GM12878 (cell line): ENCODE results near the gene BRD1. TPM values are rescaled to one million over a fixed set of nuclear protein-coding genes. Genes with fewer than 3 reads are reported as not detected.
"Not testable (repeated sequence)": the region's sequence is repeated elsewhere in the genome, so short reads cannot be mapped to it uniquely, and the experiment has no call there.

Experiments used
- ATAC-seq: fragments of 200-7000 bp; cut with Tn5 transposase; 3 replicates; pipeline ENCODE4 v1.9.1; 2020; ENCODE audit warnings: mild to moderate bottlenecking, moderate library complexity
- BruUV-seq: library from RNA; stranded (reverse); fragments of 400-500 nt; replicated peaks from 2 replicates; lab custom pipeline; 2021; lab: Mats Ljungman, UMichigan
- CTCF ChIA-PET: fragments of 300-600 bp; sonication (Branson Sonifier 250); formaldehyde crosslinking; extraction: SDS; loops from one replicate; lab custom pipeline; 2021; ENCODE audit warnings: inconsistent platforms; lab: Yijun Ruan, JAX
- POLR2A ChIA-PET: fragments of 350-600 bp; formaldehyde crosslinking; extraction: SDS; loops from one replicate; lab custom pipeline; 2021; ENCODE audit warnings: inconsistent platforms; lab: Charles Lee
- RAD21 ChIA-PET: fragments of 300-600 bp; sonication (Branson Sonifier 250); formaldehyde crosslinking; loops from one replicate; lab custom pipeline; 2023; ENCODE audit warnings: antibody characterized with exemption; ENCODE audit not compliant: unreplicated experiment; lab: Charles Lee
- SMC1A ChIA-PET: fragments of 300-600 bp; sonication (Branson Sonifier 250); formaldehyde crosslinking; loops from one replicate; lab custom pipeline; 2023; ENCODE audit not compliant: unreplicated experiment, uncharacterized antibody; lab: Charles Lee
- DNase-seq: peaks from one replicate; pipeline ENCODE4 v3.0.0-alpha.2; 2011; ENCODE audit warnings: low read depth, low spot score
- FAIRE-seq: peaks from 3 replicates; lab custom pipeline; 2011; peaks lifted over from hg19 to GRCh38; lab: Jason Lieb, UNC
- H2AFZ ChIP-seq: 2 replicates; pipeline ENCODE4 v1.6.0; 2011; ENCODE audit warnings: low read depth, low read length, control low read depth; ENCODE audit not compliant: control insufficient read depth
- H3K27ac ChIP-seq: 2 replicates; pipeline ENCODE4 v1.5.1; 2011; ENCODE audit warnings: control low read depth; ENCODE audit not compliant: control insufficient read depth, insufficient read depth
- H3K27me3 ChIP-seq, 2 experiments: replicated peaks in 1 of 2; 2 replicates each; pipeline versions ENCODE4 v1.6.0 to v1.6.1; 2011; ENCODE audit warnings: low read length in 1 of 2; ENCODE audit not compliant: control insufficient read depth in 2 of 2, insufficient read depth in 2 of 2
- H3K36me3 ChIP-seq, 2 experiments: 2 replicates each; pipeline ENCODE4 v1.5.1; 2011; ENCODE audit warnings: low read length in 1 of 2; ENCODE audit not compliant: control insufficient read depth in 2 of 2, insufficient read depth in 2 of 2
- H3K4me1 ChIP-seq: 2 replicates; pipeline ENCODE4 v1.6.1; 2011; ENCODE audit warnings: mild to moderate bottlenecking, low read length, moderate library complexity, mixed read lengths; ENCODE audit not compliant: control insufficient read depth, insufficient read depth
- H3K4me2 ChIP-seq: 2 replicates; pipeline ENCODE4 v1.6.0; 2011; ENCODE audit warnings: control low read depth; ENCODE audit not compliant: control insufficient read depth, insufficient read depth
- H3K4me3 ChIP-seq: fragments of 200-600 bp; sonication (generic); 2 replicates; pipeline ENCODE4 v1.5.1; 2016
- H3K79me2 ChIP-seq: 2 replicates; pipeline ENCODE4 v1.6.0; 2011; ENCODE audit warnings: low read length; ENCODE audit not compliant: control insufficient read depth, insufficient read depth
- H3K9ac ChIP-seq: 2 replicates; pipeline ENCODE4 v1.8.0; 2011; ENCODE audit warnings: low read length, control low read depth, mixed read lengths; ENCODE audit not compliant: control insufficient read depth, insufficient read depth
- H3K9me3 ChIP-seq: replicated peaks from 3 replicates; pipeline ENCODE4 v1.5.1; 2011; ENCODE audit warnings: mild to moderate bottlenecking, low read length; ENCODE audit not compliant: control insufficient read depth, insufficient read depth
- H4K20me1 ChIP-seq: 2 replicates; pipeline ENCODE4 v1.6.0; 2011; ENCODE audit not compliant: control insufficient read depth, insufficient read depth
- BACH1 ChIP-seq: fragments of 450-650 bp; IDR thresholded peaks from 2 replicates; pipeline ENCODE4 v1.6.1; 2017; ENCODE audit warnings: mild to moderate bottlenecking, borderline replicate concordance
- CEBPZ ChIP-seq: fragments of 150-350 bp; IDR thresholded peaks from 2 replicates; pipeline ENCODE4 v1.6.1; 2016; ENCODE audit warnings: low read depth, low read length
- NRF1 ChIP-seq: conservative IDR thresholded peaks from 2 replicates; pipeline ENCODE4 v1.6.1; 2011; ENCODE audit warnings: mild to moderate bottlenecking, low read depth, low read length, improper control_type of control experiment
- PBX3 ChIP-seq: IDR thresholded peaks from 2 replicates; pipeline ENCODE4 v1.6.1; 2011; ENCODE audit warnings: mild to moderate bottlenecking, low read depth, low read length, moderate library complexity; ENCODE audit not compliant: insufficient replicate concordance
- SIN3A ChIP-seq: IDR thresholded peaks from 2 replicates; pipeline ENCODE4 v1.6.1; 2012; ENCODE audit warnings: low read depth, low read length, improper control_type of control experiment
- SREBF2 ChIP-seq: IDR thresholded peaks from 2 replicates; pipeline ENCODE4 v1.6.1; 2012; ENCODE audit warnings: mild to moderate bottlenecking, low read length
- ZBTB4 ChIP-seq: fragments of 450-650 bp; formaldehyde crosslinking; IDR thresholded peaks from 2 replicates; pipeline ENCODE4 v1.4.0; 2022; ENCODE audit warnings: mild to moderate bottlenecking, moderate library complexity
- WGBS: methylation state at CpG from one replicate; pipeline ENCODE4 v1.1.6; 2016; ENCODE audit warnings: low lambda C conversion rate; ENCODE audit not compliant: insufficient replicate concordance, insufficient coverage; ENCODE audit errors: missing lambda C conversion rate; 5-methylcytosine and 5-hydroxymethylcytosine counted together
- in situ Hi-C: fragments of 300-500 bp; cut with MboI; formaldehyde crosslinking; loops from 9 replicates; pipeline ENCODE4 v1.14.3; 2018; ENCODE audit warnings: mixed read lengths
- intact Hi-C: fragments of 100-400 bp; cut with micrococcal nuclease; formaldehyde crosslinking; loops from one replicate; pipeline ENCODE4 v1.14.2; 2022; ENCODE audit not compliant: unreplicated experiment
- polyA plus RNA-seq, 11 experiments: library from polyadenylated mRNA; depleted of rRNA in 4 of 11; unstranded in 6 of 11; stranded (reverse) in 5 of 11; fragments of >200 nt; fragmentation: Nextera tagmentation in 4 of 11; fragmentation: Illumina TruSeq in 1 of 11; extraction: Ambion mirVana in 4 of 11; extraction: Trizol in 1 of 11; gene quantifications; 1 replicate in 1 of 11; 2 replicates in 10 of 11; pipeline versions ENCODE4 v1.2.1 to v1.2.3, GENCODE V29; 2011 to 2016; ENCODE audit warnings: inconsistent platforms in 2 of 11, missing spikeins in 2 of 11, low read depth in 1 of 11
- total RNA-seq, 4 experiments: library from RNA; depleted of rRNA in 3 of 4; stranded (reverse); fragments of >200 nt in 3 of 4; fragmentation: Illumina TruSeq in 1 of 4; extraction: Trizol in 1 of 4; gene quantifications; 2 replicates each; pipeline versions ENCODE4 v1.2.1 to v1.2.3, GENCODE V29; 2013 to 2021

Gene BRD1
- total and polyA plus RNA-seq, 10 of the 15 experiments (the other 5 are each of a cell fraction or from before 2014, with no cell fraction given), result 0.90 to 26.4 (median 7.1) TPM

GRCh38 chr22:49762571-49762970 lies 65.1 kb downstream of the BRD1 start:
- ChIA-PET CTCF (interaction anchor here (0.6 to 1.0 kb wide), 2 partner anchors 268 to 392 kb away, joined by 3 to 4 read pairs; no protein-coding TSS in a partner anchor), RAD21 (interaction anchor here (1.1 kb wide), 1 partner anchor 268 kb away, joined by 3 read pairs; no protein-coding TSS in a partner anchor), SMC1A (interaction anchor here (1.1 kb wide), 1 partner anchor 168 kb away, joined by 4 read pairs; no protein-coding TSS in a partner anchor)
- H3K9me3 ChIP-seq, DNase-seq, H3K9ac ChIP-seq, H3K4me2 ChIP-seq, POLR2A ChIA-PET, ATAC-seq, H3K27ac ChIP-seq, H3K79me2 ChIP-seq, H4K20me1 ChIP-seq, H2AFZ ChIP-seq, FAIRE-seq, intact Hi-C loops, H3K36me3 ChIP-seq, H3K4me3 ChIP-seq, BruUV-seq, in situ Hi-C loops, H3K27me3 ChIP-seq: not testable (repeated sequence)
- peaks cover 16% of the 10 kb centered on the region for H3K4me1 ChIP-seq
- 78% methylated on average over 7 of the region's 7 CpGs for WGBS

GRCh38 chr22:49761836-49762235 lies 65.8 kb downstream of the BRD1 start:
- ChIA-PET CTCF (interaction anchor here (0.6 to 1.6 kb wide), 3 partner anchors 169 to 393 kb away, joined by 3 to 7 read pairs (median 4); no protein-coding TSS in a partner anchor), SMC1A (interaction anchor here (1.1 kb wide), 1 partner anchor 169 kb away, joined by 4 read pairs; no protein-coding TSS in a partner anchor), POLR2A (no interaction called here), RAD21 (interaction anchor here (1.1 kb wide), 1 partner anchor 268 kb away, joined by 3 read pairs; no protein-coding TSS in a partner anchor)
- no peaks in the 10 kb centered on the region for H3K27me3 ChIP-seq
- H2AFZ ChIP-seq, result no peak overlapping the region
- H3K9me3 ChIP-seq, result no peaks in the 10 kb centered on the region; the same call in 2 of the 3 replicates
- no peaks in the 10 kb centered on the region for H3K79me2 ChIP-seq
- no peak overlapping the region for H3K4me3 ChIP-seq
- WGBS, result 93% methylated on average over 7 of the region's 7 CpGs
- in situ Hi-C loops, result no loop called here
- H4K20me1 ChIP-seq, result no peaks in the 10 kb centered on the region
- BruUV-seq, result no TSS peak
- peaks cover 16% of the 10 kb centered on the region for H3K4me1 ChIP-seq
- H3K4me2 ChIP-seq, result no peak overlapping the region
- no peaks in the 10 kb centered on the region for H3K36me3 ChIP-seq
- ATAC-seq, result no peak
- no peak for DNase-seq
- H3K9ac ChIP-seq, result no peak overlapping the region
- intact Hi-C loops, result no loop called here
- no peak overlapping the region for H3K27ac ChIP-seq
- no peak for FAIRE-seq
- TF ChIP-seq SREBF2 (no peak), ZBTB4 (no peak), CEBPZ (no peak), NRF1 (no peak), BACH1 (no peak), PBX3 (no peak), SIN3A (no peak)
